HG03159 (cell line): ENCODE data around the gene SKAP1.

ENCODE experiments used
- ATAC-seq: cut with Tn5 transposase; IDR thresholded peaks from one replicate; pipeline ENCODE4 v1.9.1; 2021; ENCODE audit warnings: mild to moderate bottlenecking, moderate library complexity; ENCODE audit not compliant: unreplicated experiment

SKAP1 gene

GRCh38 chr17:48153691-48154358, 276.2 kb downstream of the SKAP1 start:
- ATAC-seq, result no peak

- no peak for ATAC-seq
Observed at GRCh38 chr17:48152289-48152688, 277.7 kb downstream of the SKAP1 start.

DNA sequence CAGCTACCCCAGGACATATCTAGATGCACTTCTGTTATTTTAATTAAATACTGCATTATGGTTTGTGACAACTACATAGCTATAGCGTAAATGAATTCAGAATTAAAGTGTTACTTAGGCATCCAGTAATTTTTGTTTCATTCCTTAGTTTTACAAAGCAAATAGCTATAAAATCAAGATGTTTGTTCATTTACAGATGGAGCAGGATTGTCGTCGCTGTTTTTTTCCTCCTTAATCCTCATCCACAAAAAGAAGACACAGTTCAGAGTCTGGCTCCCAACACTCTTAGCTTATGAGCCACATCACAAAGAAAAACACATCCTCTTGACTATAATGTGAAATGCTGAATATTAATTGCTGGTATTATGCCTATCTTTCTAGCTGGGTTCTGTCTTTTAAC, 278.8 kb downstream of the SKAP1 start:
- no peak for ATAC-seq

- no peak for ATAC-seq
Observed at GRCh38 chr17:48150597-48151001, 279.4 kb downstream of the SKAP1 start.

DNA sequence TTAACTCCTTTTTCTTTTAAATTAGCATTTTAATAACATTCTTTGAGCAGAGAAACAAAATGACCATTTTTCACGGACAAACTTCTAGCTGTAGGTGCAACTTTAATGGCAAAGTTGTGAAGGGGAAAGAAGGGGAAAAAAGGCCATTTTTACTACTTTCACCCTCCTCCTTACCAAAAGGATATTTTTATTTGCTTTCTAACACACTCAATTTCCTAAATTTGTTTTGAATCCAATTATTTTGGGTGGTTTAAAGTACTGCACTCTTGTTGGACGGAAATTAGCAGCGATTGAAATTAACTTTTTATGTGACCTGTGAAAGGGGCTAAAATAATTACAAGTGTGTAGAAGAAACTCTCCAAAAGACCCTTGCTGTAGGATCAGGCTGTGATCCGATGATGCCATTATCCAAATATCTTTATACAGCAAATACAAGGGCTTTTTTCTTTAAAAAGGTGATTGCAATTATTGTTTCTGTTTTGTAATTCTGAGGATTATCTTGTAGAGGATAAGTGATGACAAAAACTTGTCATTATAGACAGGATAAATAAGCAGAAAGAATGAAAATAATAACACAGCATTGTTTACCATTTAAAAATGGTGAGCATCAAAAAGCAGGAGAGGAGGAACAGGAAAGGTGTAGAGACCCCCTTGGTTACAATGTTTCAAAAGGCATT, 280.1 kb downstream of the SKAP1 start:
- ATAC-seq, result no peak

DNA sequence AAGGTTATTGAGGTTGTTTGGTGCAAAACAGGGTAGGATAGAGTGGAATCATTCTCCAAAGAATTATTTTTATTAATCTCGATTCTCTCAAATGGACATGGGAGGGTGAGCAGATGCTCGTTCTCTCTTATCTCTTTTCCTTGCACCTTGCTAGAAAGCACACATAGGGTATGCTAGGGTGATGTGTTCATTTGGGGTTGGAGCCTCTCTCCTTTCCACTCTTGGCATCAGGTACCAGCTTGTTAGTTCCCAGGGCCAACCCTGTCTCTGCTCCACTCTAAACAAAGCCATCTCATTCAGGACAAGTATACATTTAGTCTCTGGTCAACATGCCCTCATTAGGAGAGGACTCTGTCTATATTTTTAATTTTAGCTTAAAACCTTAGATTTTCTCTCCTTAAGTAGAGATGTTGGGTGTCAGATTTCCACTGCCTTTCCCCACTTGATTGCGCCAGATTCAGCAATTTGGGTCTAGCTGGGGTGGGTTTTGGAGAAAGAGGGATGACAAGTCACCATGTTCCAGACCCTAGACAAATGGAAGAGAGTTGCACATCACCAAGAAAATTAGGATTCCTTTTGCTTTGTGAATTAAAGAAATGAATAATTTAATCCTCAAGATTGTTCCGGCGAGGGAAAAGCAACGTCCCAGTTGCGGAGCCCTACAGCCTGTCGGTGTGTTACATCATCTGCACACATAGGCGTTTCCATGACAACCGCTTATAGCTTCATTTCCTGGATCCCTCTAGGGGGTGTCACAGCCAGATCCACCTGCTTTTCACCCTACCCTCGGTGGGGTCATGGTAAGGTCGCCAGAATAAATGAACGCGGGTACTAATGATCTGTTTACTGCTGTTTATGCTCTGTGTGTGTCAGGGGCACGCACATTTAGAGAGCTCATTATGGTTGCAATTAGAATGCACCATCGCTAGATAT, 280.9 kb downstream of the SKAP1 start:
- no peak for ATAC-seq

DNA sequence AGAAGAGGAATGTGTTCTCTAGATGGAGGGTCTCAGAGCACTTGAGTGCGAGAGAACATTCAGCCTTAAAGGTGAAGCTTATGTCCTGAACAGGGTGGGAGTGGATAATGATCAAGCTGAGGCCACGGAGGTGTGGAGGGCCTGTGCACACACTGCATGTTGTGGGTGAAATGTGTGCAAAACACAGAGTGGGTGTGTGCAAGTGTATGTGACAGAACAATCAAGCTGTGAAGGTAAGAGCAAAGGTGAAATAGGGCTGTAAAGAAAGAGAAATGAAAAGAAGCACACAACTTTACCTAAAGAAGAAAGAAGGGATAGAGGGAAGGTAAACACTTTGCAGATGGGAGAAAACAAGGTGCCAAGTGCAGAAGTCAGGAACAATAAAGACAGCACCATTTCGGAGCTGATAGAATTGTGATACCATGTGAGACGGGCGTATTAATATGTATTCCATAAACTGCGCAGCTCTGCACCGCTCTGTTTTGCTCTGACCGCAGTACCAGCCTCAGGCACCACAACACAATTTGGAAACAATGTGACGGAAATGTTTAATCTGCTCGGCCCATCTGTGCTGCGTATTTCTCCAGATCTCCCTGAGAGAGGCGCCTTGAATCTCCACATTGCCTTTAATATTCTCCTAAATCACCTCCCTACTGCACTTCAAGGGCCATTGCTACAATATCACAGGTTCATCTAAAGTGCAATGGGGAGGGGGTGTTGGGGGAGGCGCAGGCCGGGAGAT, 281.8 kb downstream of the SKAP1 start:
- no peak for ATAC-seq

GRCh38 chr17:48144976-48145798, 284.8 kb downstream of the SKAP1 start:
- ATAC-seq, result no peak

DNA sequence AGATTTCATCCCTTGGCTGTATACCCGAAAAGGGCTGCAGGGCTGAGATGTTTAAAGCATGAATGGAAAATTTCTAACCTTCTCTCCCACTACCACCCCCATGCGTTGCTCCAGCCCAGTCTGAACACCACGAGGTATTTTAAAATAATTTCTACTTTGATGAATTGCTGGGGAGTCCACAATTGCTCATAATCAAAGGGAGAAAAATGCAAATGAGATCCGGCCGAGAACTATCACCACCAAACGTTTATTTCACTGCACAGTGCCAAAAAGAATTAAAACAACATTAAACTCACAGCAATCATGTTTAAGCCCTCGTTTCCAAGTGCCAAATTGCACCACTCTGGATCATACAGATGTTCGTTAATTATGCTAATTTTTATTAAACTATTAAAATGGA, 285.8 kb downstream of the SKAP1 start:
- ATAC-seq, result no peak

DNA sequence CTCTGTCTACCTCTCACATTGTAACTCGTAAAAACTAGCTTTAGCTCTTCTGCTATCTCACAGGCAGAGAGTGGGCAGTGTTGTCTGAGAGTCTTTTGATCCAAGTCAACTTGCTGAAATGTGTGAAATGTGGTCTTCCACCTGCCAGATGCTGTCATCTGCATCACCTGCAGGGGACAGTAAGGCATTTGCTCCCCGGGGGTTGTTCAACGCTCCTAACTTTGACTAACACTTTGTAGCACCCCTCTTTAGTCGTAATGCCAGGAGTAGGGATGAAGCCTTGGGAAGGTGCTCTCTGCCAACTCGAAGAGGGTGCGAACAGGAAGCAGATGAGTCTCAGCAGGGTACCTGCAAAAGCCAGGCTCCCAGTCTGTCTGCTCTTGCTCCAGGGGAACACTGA, 286.4 kb downstream of the SKAP1 start:
- no peak for ATAC-seq

- ATAC-seq, result no peak
Observed at GRCh38 chr17:48139944-48140343, 290.1 kb downstream of the SKAP1 start.

DNA sequence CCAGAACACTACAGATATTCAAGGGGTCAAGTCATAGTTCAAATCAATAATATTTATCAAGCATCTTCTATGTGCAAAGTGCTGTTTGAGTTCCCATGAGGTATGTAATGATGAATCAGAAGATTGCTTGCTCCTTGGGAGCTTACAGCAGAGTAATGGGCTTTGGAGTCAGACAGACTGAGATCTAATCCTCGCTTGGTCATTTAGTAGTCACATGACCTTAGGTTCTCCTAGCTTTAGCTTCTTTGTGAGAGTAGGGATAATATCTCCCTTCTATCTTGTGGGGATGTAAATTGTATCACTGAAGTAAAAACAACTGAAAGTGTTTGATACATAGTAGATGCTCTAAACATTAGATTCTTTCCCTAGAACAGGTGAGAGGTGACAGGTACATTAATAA, 292.4 kb downstream of the SKAP1 start:
- ATAC-seq, result no peak

GRCh38 chr17:48134912-48135480, 295.0 kb downstream of the SKAP1 start:
- no peak for ATAC-seq

- no peak for ATAC-seq
Observed at GRCh38 chr17:48132385-48132784, 297.6 kb downstream of the SKAP1 start.

DNA sequence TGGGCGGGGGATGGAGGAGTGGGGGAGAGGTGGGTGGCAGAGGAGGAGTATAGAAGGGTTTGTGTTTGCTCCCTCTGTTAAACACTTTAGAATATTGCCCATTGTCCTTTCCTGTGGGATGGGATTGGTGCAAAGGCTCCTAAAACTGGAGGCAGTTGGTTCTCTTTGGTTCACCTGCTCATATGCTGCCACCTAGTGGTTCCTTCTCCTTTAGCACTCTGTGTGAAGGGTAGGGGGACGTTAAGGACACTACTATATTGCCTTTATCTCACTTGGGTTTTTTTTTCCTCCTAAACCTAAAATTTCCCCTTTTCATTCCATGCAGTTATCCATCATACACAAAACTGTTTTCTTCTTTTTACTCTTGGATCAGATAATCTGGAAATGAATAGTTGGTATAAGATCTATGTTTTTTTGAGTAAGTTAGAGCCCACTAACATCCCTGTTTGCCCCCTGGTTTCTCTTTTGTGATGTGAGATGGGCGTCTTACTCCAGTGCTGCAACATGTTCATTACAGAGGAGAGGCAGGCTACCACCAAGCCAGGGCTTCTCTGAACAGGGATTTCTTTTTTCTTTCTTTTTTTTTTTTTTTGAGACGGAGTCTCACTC, 298.7 kb downstream of the SKAP1 start:
- ATAC-seq, result no peak

DNA sequence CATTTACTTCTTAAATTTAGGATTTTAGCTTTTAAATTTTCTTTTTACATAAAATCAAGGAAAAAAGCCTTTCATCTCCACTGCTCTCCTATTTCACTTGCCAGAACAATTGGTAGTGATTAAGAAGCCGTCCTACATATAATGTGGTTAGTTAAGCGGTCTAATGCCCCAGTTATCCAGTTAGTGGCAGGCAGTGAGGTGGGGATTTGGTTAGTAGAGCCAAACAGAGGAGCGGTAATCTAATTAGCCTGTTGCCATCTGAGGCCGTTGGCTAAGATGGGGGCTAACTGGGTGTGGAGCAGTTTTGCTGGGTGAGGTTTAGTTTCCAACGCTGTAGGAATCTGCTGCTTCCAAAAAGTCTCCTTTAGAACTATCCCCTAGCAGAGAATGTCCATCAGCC, 300.0 kb downstream of the SKAP1 start:
- ATAC-seq, result no peak

DNA sequence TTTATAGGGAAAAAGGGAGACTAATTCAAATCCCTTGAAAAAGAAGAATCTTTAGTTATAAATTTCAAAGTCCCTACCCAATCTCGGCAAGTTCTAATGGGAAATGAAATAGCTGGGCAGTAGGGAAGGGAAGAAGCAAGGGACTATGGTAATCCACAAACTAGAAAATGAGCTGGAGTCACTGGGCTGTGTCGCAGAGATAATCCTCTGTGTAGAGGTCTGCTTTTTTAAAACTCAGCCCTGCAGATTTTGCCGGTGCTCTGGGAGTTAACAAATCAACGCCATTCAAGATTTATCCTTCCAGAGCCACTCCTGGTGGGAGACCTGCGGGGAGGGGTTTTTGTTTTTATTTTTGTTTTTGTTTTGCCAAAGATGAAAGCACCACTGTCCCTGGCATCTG, 301.6 kb downstream of the SKAP1 start:
- no peak for ATAC-seq

GRCh38 chr17:48127371-48128051, 302.5 kb downstream of the SKAP1 start:
- no peak for ATAC-seq

DNA sequence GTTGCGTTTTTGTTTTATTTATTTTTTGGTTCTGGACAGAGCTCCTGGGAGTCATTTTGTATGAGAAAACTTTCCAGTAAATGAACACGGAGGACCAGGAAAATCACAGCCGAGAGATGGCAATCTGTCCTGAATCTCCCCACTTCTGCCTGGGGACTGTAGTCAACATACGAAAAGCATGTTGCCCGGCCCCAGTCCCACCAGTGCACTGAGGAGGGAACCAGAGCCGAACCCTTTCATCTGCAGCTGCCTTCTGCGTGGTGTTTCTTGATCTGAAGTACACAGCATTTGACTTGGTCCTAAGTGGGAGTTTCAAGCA, 303.5 kb downstream of the SKAP1 start:
- no peak for ATAC-seq
